Muscle of leg (tissue), 11 donors: Measurements from ENCODE around the gene NRP2. TPM values are rescaled to one million over a fixed set of nuclear protein-coding genes. Genes with fewer than 3 reads are reported as not detected.

Experiments
- DNase-seq: peaks from one replicate; pipeline ENCODE4 v3.0.0; 2013
- H3K27ac ChIP-seq: one replicate; pipeline ENCODE4 v1.5.1; 2013; ENCODE audit warnings: mild to moderate bottlenecking, low read length, control low read depth
- H3K27me3 ChIP-seq: one replicate; pipeline ENCODE4 v1.6.1; 2013; ENCODE audit warnings: low read length; ENCODE audit not compliant: control insufficient read depth, insufficient read depth
- H3K36me3 ChIP-seq: one replicate; pipeline ENCODE4 v1.6.1; 2013; ENCODE audit warnings: low read length; ENCODE audit not compliant: control insufficient read depth, insufficient read depth
- H3K4me1 ChIP-seq: one replicate; pipeline ENCODE4 v1.6.1; 2013; ENCODE audit warnings: low read length; ENCODE audit not compliant: control insufficient read depth, insufficient read depth
- H3K4me3 ChIP-seq: one replicate; pipeline ENCODE4 v1.5.1; 2013; ENCODE audit warnings: low read length, control low read depth
- H3K9me3 ChIP-seq: replicated peaks from 2 replicates; pipeline ENCODE4 v1.6.1; 2013; ENCODE audit warnings: low read depth, low read length; ENCODE audit not compliant: control insufficient read depth
- WGBS: methylation state at CpG from one replicate; pipeline ENCODE4 v1.1.5; 2013; ENCODE audit warnings: missing lambda C conversion rate; ENCODE audit not compliant: insufficient coverage; 5-methylcytosine and 5-hydroxymethylcytosine counted together
- polyA plus RNA-seq, 8 donors: library from polyadenylated mRNA; unstranded; fragments of 120-200 nt; gene quantifications; one replicate each; pipeline versions ENCODE4 v1.2.1 to v1.2.3, GENCODE V29; 2013; ENCODE audit warnings: inconsistent platforms in 1 of 8, low replicate concordance in 1 of 8; ENCODE audit not compliant: insufficient read length in 8 of 8, insufficient read depth in 1 of 8
- total RNA-seq: library from RNA; stranded (reverse); fragments of 120-200 nt; gene quantifications from one replicate; pipeline ENCODE4 v1.2.4, GENCODE V29; 2013

Gene NRP2
- total and polyA plus RNA-seq, 9 donors: 11.6 to 27.9 (median 18.6) TPM

- Histone ChIP-seq H3K27ac (no peak overlapping the region), H3K27me3 (no peaks in the 10 kb centered on the region), H3K9me3 (no peaks in the 10 kb centered on the region), H3K4me3 (no peak overlapping the region), H3K36me3 (no peaks in the 10 kb centered on the region), H3K4me1 (peaks cover 11% of the 10 kb centered on the region)
- DNase-seq: no peak
- 80% methylated on average over 1 of the region's 5 CpGs for WGBS
Measured at GRCh38 chr2:205776720-205777119, 94.4 kb downstream of the NRP2 start.

- H3K4me1 ChIP-seq: peaks cover 9% of the 10 kb centered on the region
- no peaks in the 10 kb centered on the region for H3K9me3 ChIP-seq
- H3K36me3 ChIP-seq: no peaks in the 10 kb centered on the region
- 83% methylated on average over 2 of the region's 3 CpGs for WGBS
- no peak overlapping the region for H3K4me3 ChIP-seq
- no peak for DNase-seq
- no peaks in the 10 kb centered on the region for H3K27me3 ChIP-seq
- H3K27ac ChIP-seq: no peak overlapping the region
Measured at GRCh38 chr2:205778356-205778755, 96.1 kb downstream of the NRP2 start.

DNA sequence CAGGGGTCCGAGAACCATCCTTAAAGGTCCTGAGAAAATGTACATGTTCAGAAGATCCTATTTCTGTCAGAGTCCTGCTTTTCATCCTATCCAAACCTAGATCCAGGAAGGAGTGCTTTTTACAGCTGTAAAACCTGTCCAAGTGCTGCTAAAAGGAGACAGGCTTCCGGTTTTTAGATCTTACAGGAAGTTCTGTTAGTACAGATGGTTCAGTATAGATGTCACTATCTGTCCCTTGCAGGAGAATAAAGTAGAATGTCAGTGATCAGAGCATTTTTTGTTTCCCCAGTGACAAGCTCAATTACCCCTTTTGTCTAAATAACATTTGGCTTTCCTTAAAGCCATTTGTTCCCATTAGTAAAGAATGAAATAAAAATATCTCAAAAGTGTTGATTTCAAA, 98.3 kb downstream of the NRP2 start:
- Histone ChIP-seq H3K27ac (no peak overlapping the region), H3K27me3 (no peaks in the 10 kb centered on the region), H3K4me3 (no peak overlapping the region), H3K9me3 (no peaks in the 10 kb centered on the region), H3K36me3 (no peaks in the 10 kb centered on the region), H3K4me1 (no peaks in the 10 kb centered on the region)
- no peak for DNase-seq
- 100% methylated on average over 1 of the region's 2 CpGs for WGBS

GRCh38 chr2:205781244-205781931, 99.1 kb downstream of the NRP2 start:
- Histone ChIP-seq H3K36me3 (no peaks in the 10 kb centered on the region), H3K4me1 (peaks cover 2% of the 10 kb centered on the region), H3K27me3 (no peaks in the 10 kb centered on the region), H3K27ac (no peak overlapping the region), H3K4me3 (no peak overlapping the region), H3K9me3 (no peaks in the 10 kb centered on the region)
- DNase-seq: no peak
- 70% methylated on average over 1 of the region's 5 CpGs for WGBS

- H3K27ac ChIP-seq: no peak overlapping the region
- no peaks in the 10 kb centered on the region for H3K27me3 ChIP-seq
- H3K36me3 ChIP-seq: no peaks in the 10 kb centered on the region
- peaks cover 2% of the 10 kb centered on the region for H3K4me1 ChIP-seq
- 89% methylated on average over 2 of the region's 4 CpGs for WGBS
- no peaks in the 10 kb centered on the region for H3K9me3 ChIP-seq
- no peak overlapping the region for H3K4me3 ChIP-seq
- DNase-seq: no peak
Measured at GRCh38 chr2:205782941-205783340, 100.6 kb downstream of the NRP2 start.

GRCh38 chr2:205783872-205784499, 101.7 kb downstream of the NRP2 start:
- Histone ChIP-seq H3K27ac (no peak overlapping the region), H3K4me3 (no peak overlapping the region), H3K9me3 (no peaks in the 10 kb centered on the region), H3K4me1 (peaks cover 2% of the 10 kb centered on the region), H3K36me3 (no peaks in the 10 kb centered on the region), H3K27me3 (no peaks in the 10 kb centered on the region)
- no peak for DNase-seq
- 78% methylated on average over 5 of the region's 5 CpGs for WGBS

DNA sequence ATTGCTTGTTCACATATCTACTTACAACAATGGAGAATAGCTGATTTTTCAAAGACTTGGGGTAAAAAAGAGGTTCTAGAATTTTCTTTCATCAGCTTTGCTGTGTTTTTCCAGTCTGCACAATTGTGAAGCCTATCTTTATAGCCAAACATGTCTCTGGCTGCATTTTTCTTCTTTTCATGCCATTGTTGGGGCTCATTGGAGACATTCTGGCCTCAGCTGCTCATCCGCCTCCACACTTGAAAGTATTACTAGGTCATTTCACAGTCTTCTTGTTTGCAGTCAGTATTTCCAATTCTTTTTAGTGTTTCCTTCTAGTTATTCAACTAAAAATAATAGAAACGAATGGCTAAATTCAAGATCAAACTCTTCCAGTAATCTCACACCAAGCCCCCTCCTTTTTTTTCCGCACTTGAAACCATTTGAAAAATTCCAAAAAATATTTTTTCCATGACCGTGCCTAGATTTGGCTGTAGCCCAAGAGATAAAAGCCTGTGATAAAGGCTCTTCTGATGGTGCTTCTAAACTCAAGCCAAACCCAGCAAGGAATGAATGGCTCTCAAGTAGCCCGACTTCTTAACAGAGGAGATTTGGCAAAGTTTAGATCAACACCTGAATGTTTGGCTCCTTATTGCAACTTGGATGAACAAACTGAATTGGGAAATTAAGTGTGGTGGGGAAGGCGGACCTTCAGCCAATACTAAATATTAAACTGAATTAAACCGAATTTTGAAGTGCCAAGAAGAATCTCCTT, 103.4 kb downstream of the NRP2 start:
- 40% methylated on average over 1 of the region's 7 CpGs for WGBS
- no peak overlapping the region for H3K27ac ChIP-seq

DNA sequence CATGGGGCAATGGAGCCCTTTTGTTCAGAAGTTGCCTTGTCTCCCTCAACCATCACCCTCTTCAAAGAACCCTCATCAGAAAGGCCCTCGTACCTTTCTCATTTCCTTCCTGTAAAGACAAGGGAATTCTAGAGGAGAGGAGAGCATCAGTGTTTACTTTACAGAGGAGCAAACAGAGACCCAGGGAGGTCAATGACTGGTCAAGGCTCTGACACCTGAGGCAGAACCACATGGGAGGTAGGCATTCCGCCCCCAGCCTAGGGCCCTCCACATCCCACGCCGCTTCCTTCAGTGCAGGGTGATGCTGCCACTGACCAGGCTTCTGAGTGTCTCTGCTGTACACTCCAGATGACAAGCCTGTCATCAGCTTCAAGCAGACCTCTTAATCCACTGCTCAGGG, 104.7 kb downstream of the NRP2 start:
- WGBS: 100% methylated on average over 3 of the region's 4 CpGs
- H3K4me3 ChIP-seq: no peak overlapping the region
- H3K9me3 ChIP-seq: no peaks in the 10 kb centered on the region
- no peaks in the 10 kb centered on the region for H3K27me3 ChIP-seq
- peaks cover 2% of the 10 kb centered on the region for H3K4me1 ChIP-seq
- no peaks in the 10 kb centered on the region for H3K36me3 ChIP-seq
- H3K27ac ChIP-seq: no peak overlapping the region
- no peak for DNase-seq

More for the DNA sequence above, 103.4 kb downstream of the NRP2 start:
- no peaks in the 10 kb centered on the region for H3K9me3 ChIP-seq
- H3K36me3 ChIP-seq: no peaks in the 10 kb centered on the region
- no peaks in the 10 kb centered on the region for H3K27me3 ChIP-seq
- peaks cover 2% of the 10 kb centered on the region for H3K4me1 ChIP-seq
- no peak overlapping the region for H3K4me3 ChIP-seq
- DNase-seq: peak; percentile 65

- H3K9me3 ChIP-seq: no peaks in the 10 kb centered on the region
- no peaks in the 10 kb centered on the region for H3K27me3 ChIP-seq
- no peak overlapping the region for H3K4me3 ChIP-seq
- no peaks in the 10 kb centered on the region for H3K36me3 ChIP-seq
- DNase-seq: peak; percentile 49
- peaks cover 2% of the 10 kb centered on the region for H3K4me1 ChIP-seq
- no peak overlapping the region for H3K27ac ChIP-seq
- 50% methylated on average over 2 of the region's 3 CpGs for WGBS
Measured at GRCh38 chr2:205787761-205788160, 105.5 kb downstream of the NRP2 start.

DNA sequence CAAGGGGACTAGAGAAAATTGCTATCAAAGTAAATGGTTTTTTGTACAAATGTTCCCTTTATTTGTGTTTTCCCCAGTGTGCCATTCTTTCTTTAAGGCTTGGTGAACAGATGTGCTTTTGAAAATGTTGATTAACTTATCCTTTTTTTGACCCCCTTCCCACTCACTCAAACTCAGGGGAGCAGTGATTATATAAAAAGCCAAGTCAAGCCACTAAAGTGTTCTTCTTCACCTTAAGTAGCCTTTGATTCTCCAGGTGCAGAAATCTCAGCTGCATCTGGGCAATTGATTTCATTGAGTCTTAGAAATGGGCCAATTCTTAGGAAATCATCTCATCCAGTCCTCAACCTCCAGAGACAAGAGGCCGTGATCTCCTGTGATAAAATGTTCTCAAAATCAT, 107.6 kb downstream of the NRP2 start:
- no CpG with 5 or more reads among the region's 1 CpG for WGBS
- H3K27me3 ChIP-seq: no peaks in the 10 kb centered on the region
- H3K4me1 ChIP-seq: peaks cover 2% of the 10 kb centered on the region
- no peak overlapping the region for H3K4me3 ChIP-seq
- no peaks in the 10 kb centered on the region for H3K9me3 ChIP-seq
- H3K27ac ChIP-seq: no peak overlapping the region
- H3K36me3 ChIP-seq: no peaks in the 10 kb centered on the region
- DNase-seq: peak; percentile 68
